NB4 (cell line): ENCODE data around the gene DTNBP1.

Experiments
- DNase-seq: peaks from one replicate; pipeline ENCODE4 v3.0.0; 2010; ENCODE audit warnings: low read depth
- H3K4me3 ChIP-seq: one replicate; pipeline ENCODE4 v1.5.1; 2011; ENCODE audit warnings: mild to moderate bottlenecking, low read depth, low read length, moderate library complexity
- MYC ChIP-seq: IDR thresholded peaks from 2 replicates; pipeline ENCODE4 v1.6.1; 2011; ENCODE audit warnings: low read depth, low read length
- POLR2A ChIP-seq: IDR thresholded peaks from 2 replicates; pipeline ENCODE4 v1.6.1; 2011; ENCODE audit warnings: mild to moderate bottlenecking; ENCODE audit not compliant: insufficient read length; ENCODE audit errors: extremely low read depth
- TF ChIP-seq, protein P1 (sequence below): IDR thresholded peaks from 2 replicates; pipeline ENCODE4 v1.6.1; 2011; ENCODE audit warnings: low read depth, low read length
- TF ChIP-seq, protein P2 (sequence below): IDR thresholded peaks from one replicate; pipeline ENCODE4 v1.5.1; 2012; ENCODE audit warnings: low read depth, low read length

DTNBP1 gene

DNA sequence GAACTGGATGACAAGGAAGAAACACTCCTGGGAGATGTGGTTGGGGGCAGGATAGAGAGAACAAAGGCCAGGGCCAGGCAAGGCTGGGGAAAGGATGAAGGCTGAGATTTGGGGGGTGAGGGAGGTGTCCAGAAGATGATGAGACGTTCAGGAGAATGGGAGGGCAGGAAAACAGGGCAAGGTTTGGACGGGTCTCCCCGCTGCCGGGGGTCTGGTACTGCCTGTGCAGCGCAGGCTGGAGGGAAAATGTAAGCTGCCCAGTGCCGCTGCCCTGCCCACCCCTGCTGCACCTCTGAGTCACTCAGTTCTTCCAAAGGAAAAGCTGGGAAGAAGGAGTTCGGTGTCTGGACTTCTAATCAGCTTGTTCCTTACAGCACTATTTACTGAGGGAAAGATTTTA is 130.9 kb downstream of the DTNBP1 start:
- TF ChIP-seq, protein P1, sequence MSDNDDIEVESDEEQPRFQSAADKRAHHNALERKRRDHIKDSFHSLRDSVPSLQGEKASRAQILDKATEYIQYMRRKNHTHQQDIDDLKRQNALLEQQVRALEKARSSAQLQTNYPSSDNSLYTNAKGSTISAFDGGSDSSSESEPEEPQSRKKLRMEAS, result no peak
- TF ChIP-seq POLR2A (no peak), MYC (no peak)
- TF ChIP-seq, protein P2, sequence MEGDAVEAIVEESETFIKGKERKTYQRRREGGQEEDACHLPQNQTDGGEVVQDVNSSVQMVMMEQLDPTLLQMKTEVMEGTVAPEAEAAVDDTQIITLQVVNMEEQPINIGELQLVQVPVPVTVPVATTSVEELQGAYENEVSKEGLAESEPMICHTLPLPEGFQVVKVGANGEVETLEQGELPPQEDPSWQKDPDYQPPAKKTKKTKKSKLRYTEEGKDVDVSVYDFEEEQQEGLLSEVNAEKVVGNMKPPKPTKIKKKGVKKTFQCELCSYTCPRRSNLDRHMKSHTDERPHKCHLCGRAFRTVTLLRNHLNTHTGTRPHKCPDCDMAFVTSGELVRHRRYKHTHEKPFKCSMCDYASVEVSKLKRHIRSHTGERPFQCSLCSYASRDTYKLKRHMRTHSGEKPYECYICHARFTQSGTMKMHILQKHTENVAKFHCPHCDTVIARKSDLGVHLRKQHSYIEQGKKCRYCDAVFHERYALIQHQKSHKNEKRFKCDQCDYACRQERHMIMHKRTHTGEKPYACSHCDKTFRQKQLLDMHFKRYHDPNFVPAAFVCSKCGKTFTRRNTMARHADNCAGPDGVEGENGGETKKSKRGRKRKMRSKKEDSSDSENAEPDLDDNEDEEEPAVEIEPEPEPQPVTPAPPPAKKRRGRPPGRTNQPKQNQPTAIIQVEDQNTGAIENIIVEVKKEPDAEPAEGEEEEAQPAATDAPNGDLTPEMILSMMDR, result no peak
- no peak for DNase-seq
- H3K4me3 ChIP-seq, result no peak overlapping the region

DNA sequence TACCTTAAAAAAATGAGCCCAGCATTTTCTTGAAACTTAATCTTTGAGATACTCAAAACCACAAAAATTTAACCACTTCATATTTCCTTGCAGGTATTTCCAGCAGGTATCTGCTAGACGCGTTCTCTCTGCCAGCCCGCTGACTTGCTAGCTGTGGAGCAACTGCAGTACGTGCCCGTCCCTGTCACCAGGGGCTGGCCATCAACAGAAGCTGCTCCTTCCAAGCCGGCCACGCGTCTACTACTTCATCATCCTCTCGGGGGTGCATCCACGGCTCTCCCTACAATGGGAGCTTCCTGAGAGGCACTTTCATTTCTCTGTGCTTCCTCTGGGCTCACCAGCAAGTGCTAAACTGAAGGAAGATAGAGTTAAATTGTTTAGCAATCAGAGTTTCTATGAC is 132.4 kb downstream of the DTNBP1 start:
- no peak overlapping the region for H3K4me3 ChIP-seq
- DNase-seq, result no peak
- TF ChIP-seq POLR2A (no peak), MYC (no peak)
- TF ChIP-seq, protein P2, result no peak
- TF ChIP-seq, protein P1, result no peak

DNA sequence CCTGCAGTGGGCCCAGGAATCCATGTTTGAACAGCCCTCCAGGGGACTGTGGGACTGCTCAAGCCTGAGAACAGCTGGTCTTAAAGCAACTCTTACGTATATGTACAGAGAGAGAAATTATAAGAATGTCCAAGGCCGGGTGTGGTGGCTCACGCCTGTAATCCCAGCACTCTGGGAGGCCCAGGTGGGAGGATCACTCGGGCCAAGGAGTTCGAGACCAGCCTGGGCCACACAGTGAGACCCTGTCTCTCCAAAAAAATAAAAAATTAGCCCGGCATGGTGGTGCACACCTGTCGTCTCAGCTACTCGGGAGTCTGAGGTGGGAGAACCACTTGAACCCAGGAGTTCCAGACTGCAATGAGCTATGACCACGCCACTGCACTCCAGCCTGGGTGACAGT is 134.0 kb downstream of the DTNBP1 start:
- no peak for TF ChIP-seq POLR2A
- TF ChIP-seq, protein P1, result no peak
- TF ChIP-seq, protein P2, result no peak
- no peak for TF ChIP-seq MYC

DNA sequence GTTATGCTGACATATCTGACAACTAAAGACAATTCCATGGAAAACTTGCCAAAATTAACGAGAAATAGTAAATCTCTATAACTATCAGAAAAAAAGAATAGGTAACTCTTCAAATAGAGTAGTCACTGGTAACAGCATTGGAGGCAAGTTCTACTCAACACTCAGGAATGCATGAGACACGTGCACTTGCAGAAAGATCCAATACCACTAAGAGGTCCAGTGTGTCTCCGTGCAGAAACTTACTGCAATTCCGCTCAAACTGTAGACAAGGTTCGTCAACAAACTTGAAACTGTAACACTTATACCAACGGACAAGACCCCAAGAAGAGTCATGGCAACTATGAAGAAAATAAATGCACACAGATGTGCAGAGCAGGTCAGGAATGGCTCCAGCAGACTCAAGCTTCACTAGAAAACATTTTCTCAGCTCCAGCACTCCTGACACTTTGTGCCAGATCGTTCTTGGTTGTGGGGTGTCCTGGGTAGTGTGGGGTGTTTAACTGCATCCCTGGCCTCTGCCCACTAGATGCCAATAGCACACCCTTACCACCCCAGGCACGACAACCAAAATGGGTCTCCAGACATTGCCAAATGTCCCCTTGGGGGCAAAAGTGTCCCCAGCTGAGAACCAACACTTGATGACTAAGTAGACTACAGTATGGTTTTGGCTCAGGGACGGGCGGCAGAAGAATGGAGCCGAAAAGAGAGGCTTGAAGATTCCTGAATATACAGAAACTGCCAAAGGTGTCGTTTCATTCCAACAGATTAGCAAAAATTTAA is 134.8 kb downstream of the DTNBP1 start:
- TF ChIP-seq, protein P2, result no peak
- no peak for TF ChIP-seq MYC
- no peak for TF ChIP-seq POLR2A
- TF ChIP-seq, protein P1, result no peak
- H3K4me3 ChIP-seq, result no peak overlapping the region
- DNase-seq, result no peak

More for the DNA sequence above, 134.0 kb downstream of the DTNBP1 start:
- no peak for DNase-seq
- no peak overlapping the region for H3K4me3 ChIP-seq

DNA sequence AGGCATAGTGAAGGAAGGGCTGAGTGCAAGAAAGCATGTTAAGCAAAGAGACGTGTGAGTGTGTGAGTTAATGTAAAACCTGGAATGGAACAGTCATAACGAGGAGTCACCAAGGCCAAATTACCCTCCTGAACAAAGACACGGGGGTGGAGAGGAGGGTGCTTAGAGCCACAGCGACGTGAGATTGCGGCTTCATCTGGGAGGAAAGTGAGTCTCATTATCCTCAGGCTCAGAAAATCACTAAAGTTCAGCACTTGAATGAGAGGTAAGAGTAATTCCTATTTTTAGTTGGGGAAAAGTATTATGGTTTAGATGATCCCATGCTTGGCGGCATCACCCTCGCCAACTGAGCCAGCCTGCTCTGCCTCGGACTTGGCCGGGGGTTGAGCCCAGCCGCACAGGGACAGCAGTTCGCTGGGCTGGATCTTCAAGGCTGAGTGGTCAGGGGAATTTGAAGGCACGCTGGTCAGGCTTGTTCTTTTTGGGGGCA is 136.6 kb downstream of the DTNBP1 start:
- TF ChIP-seq MYC (no peak), POLR2A (no peak)
- TF ChIP-seq, protein P2, result no peak
- TF ChIP-seq, protein P1, result no peak
- DNase-seq, result no peak
- no peak overlapping the region for H3K4me3 ChIP-seq
